ENCODE measurements around the gene BTF3L4. TPM values are rescaled to one million over a fixed set of nuclear protein-coding genes. Genes with fewer than 3 reads are reported as not detected.

BTF3L4 gene
- total and polyA plus RNA-seq, 2 experiments from 2014 or later: 68.6 to 100 TPM

DNA sequence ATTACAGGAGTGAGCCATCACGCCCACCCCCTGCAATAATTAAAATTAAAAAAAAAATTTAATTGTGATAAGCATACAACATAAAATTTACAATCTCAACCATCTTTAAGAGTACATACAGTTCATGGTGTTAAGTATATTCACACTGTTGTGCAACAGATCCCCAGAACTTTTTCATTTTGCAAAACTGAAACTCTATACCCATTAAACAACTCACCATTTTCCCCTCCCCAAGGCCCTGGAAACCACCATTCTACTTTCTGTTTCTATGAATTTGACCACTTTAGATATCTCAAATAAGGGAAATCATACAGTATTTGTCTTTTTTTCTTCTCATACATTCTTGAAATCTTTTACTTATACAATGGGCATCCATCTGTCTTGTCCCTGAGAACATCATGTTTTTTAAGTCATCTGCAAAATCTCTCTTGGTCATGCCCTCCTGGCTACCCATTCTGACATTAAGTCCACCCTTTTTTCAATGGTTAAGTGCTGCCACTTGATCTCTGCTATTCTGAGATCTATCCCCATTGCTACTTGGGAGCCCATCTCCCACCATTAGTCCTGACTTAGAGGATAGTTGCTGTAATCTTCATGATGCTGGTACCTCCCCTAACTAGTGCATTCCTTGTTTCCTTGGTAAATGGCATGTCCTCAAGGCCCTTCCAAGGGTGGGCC lies 46.4 kb downstream of the BTF3L4 start:
- no peaks in the 10 kb centered on the region for H3K79me2 ChIP-seq (ENCODE audit: insufficient read depth)
- WGBS, 2 experiments (ENCODE audit: low coverage in 1 of 2, low lambda C conversion rate in 2 of 2, missing lambda C conversion rate in 2 of 2): 65 to 74% methylated on average over 1 of the region's 1 CpG
- in situ Hi-C loops (cut with MboI): no loop called here
- TF ChIP-seq EZH2 (IDR thresholded peaks at IDR 0.05; ENCODE audit: insufficient read depth, poor library complexity, severe bottlenecking): no peak
- no peak for TF ChIP-seq EZH2phosphoT487 (IDR thresholded peaks at IDR 0.05; ENCODE audit: insufficient read depth, low read depth)
- no peaks in the 10 kb centered on the region for H4K20me1 ChIP-seq (ENCODE audit: insufficient read depth)
- no peak overlapping the region for H3K27ac ChIP-seq
- no peaks in the 10 kb centered on the region for H3K9me2 ChIP-seq (ENCODE audit: insufficient read depth)
- no peak for DNase-seq
- H3K9ac ChIP-seq: no peak overlapping the region
- H3K27me3 ChIP-seq (replicated peaks; ENCODE audit: insufficient read depth): no peaks in the 10 kb centered on the region
- no peak overlapping the region for H3K4me3 ChIP-seq
- no peak overlapping the region for H2AFZ ChIP-seq
- H3F3A ChIP-seq (ENCODE audit: insufficient read depth): no peaks in the 10 kb centered on the region
- no peaks in the 10 kb centered on the region for H3K36me3 ChIP-seq (ENCODE audit: low read depth)
- no peaks in the 10 kb centered on the region for H3K4me1 ChIP-seq (ENCODE audit: insufficient read depth)
- H3K4me2 ChIP-seq (ENCODE audit: unreplicated experiment): no peak overlapping the region
- no peaks in the 10 kb centered on the region for H3K9me3 ChIP-seq (ENCODE audit: low read depth)

DNA sequence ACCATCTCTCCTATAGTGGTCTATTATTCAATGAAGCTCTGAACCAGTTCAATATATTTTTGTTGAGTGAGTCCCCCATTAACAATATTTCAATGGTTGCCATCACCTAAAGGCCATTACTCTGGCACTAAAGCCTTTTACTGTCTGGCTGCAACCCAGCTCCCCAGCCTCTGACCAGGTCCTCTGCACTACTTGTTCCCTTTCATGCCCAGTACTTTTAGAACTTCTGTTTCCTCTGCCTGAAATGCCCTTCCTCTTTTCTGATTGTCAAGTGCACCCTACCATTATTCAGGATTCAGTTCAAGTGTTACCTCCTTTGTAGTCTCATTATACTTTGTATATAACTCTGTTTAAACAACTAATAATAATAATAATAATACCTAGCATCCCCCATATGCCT lies 55.4 kb downstream of the BTF3L4 start:
- Histone ChIP-seq H3K4me2 (ENCODE audit: unreplicated experiment) (no peak overlapping the region), H3K9me2 (ENCODE audit: insufficient read depth) (no peaks in the 10 kb centered on the region), H3K9ac (no peak overlapping the region), H4K20me1 (ENCODE audit: insufficient read depth) (no peaks in the 10 kb centered on the region), H3K79me2 (ENCODE audit: insufficient read depth) (no peaks in the 10 kb centered on the region), H3K4me3 (no peak overlapping the region), H2AFZ (no peak overlapping the region), H3K27ac (no peak overlapping the region), H3K4me1 (ENCODE audit: insufficient read depth) (no peaks in the 10 kb centered on the region), H3F3A (ENCODE audit: insufficient read depth) (no peaks in the 10 kb centered on the region), H3K9me3 (ENCODE audit: low read depth) (no peaks in the 10 kb centered on the region), H3K27me3 (replicated peaks; ENCODE audit: insufficient read depth) (no peaks in the 10 kb centered on the region), H3K36me3 (ENCODE audit: low read depth) (no peaks in the 10 kb centered on the region)
- DNase-seq: no peak
- in situ Hi-C loops (cut with MboI): no loop called here
- TF ChIP-seq EZH2phosphoT487 (IDR thresholded peaks at IDR 0.05; ENCODE audit: insufficient read depth, low read depth) (no peak), EZH2 (IDR thresholded peaks at IDR 0.05; ENCODE audit: insufficient read depth, poor library complexity, severe bottlenecking) (no peak)

DNA sequence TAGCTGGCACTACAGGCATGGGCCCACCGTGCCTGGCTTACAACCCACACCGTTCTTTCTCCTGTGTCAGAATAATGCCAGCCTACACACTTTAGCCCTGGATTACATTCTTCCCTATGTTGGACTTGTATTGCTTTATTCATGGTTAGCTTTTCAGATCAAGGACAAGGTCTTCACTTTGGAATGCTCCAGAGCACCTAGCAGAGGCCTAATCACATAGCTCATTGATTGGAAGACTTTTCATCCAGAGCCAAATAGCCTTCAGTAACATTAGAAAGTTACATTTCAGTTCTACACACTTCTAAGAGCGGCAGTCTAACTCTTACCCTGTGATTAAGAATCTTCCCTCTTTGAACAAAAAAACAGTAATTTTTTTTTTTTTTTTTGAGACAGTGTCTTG lies 56.4 kb downstream of the BTF3L4 start:
- Histone ChIP-seq H3K4me2 (ENCODE audit: unreplicated experiment) (no peak overlapping the region), H2AFZ (no peak overlapping the region), H3K79me2 (ENCODE audit: insufficient read depth) (no peaks in the 10 kb centered on the region), H3K27ac (no peak overlapping the region), H3K9me3 (ENCODE audit: low read depth) (no peaks in the 10 kb centered on the region), H3K36me3 (ENCODE audit: low read depth) (no peaks in the 10 kb centered on the region), H4K20me1 (ENCODE audit: insufficient read depth) (no peaks in the 10 kb centered on the region), H3F3A (ENCODE audit: insufficient read depth) (no peaks in the 10 kb centered on the region), H3K4me3 (no peak overlapping the region), H3K27me3 (replicated peaks; ENCODE audit: insufficient read depth) (no peaks in the 10 kb centered on the region), H3K9ac (no peak overlapping the region), H3K4me1 (ENCODE audit: insufficient read depth) (no peaks in the 10 kb centered on the region), H3K9me2 (ENCODE audit: insufficient read depth) (no peaks in the 10 kb centered on the region)
- DNase-seq: no peak
- WGBS, 2 experiments (ENCODE audit: low coverage in 1 of 2, low lambda C conversion rate in 2 of 2, missing lambda C conversion rate in 2 of 2): 77 to 85% methylated on average over 3 of the region's 3 CpGs
- in situ Hi-C loops (cut with MboI): no loop called here
- TF ChIP-seq EZH2 (IDR thresholded peaks at IDR 0.05; ENCODE audit: insufficient read depth, poor library complexity, severe bottlenecking): no peak
- TF ChIP-seq EZH2phosphoT487 (IDR thresholded peaks at IDR 0.05; ENCODE audit: insufficient read depth, low read depth): no peak

DNA sequence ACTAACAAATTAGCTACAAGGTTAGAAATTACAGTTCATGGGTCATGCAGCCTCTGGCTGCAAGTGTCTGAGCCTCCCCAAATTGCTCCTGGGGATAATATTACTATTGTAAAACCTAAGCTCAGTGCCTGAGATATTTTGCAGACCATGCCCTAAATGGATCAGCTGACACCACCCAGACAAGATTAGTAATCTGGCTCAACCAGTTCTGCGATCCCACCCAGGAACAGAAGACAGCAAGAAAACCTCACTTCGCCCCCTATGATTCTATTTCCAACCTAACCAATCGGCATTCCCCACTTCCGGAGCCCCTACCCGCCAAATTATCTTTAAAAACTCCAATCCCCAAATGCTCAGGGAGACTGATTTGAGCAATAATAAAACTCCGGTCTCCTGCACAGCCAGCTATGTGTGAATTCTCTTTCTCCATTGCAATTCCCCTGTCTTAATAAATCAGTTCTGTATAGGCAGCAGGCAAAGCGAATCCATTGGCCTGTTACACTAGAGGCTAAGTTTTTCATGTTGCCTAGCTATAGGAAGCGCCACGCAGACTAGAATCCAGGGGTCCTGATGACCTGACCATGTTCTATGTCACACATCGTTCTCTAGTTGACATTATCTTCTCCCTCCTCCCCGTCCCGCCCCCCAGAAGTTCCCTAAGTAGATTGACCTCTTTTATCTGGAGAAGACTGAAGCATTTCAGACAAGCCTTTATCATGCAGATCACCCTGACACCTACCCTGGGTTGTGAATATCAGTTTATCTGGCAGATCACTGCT lies 63.4 kb downstream of the BTF3L4 start:
- no peak for DNase-seq
- H3K4me2 ChIP-seq (ENCODE audit: unreplicated experiment): no peak overlapping the region
- no peak overlapping the region for H3K4me3 ChIP-seq
- in situ Hi-C loops (cut with MboI): no loop called here
- H3K9ac ChIP-seq: no peak overlapping the region
- H3K27me3 ChIP-seq (replicated peaks; ENCODE audit: insufficient read depth): no peaks in the 10 kb centered on the region
- no peak overlapping the region for H3K27ac ChIP-seq
- H2AFZ ChIP-seq: no peak overlapping the region
- H3K4me1 ChIP-seq (ENCODE audit: insufficient read depth): no peaks in the 10 kb centered on the region
- no peaks in the 10 kb centered on the region for H3F3A ChIP-seq (ENCODE audit: insufficient read depth)
- no peaks in the 10 kb centered on the region for H3K79me2 ChIP-seq (ENCODE audit: insufficient read depth)
- 56 to 60% methylated on average over 12 of the region's 12 CpGs for WGBS, 2 experiments (ENCODE audit: low coverage in 1 of 2, low lambda C conversion rate in 2 of 2, missing lambda C conversion rate in 2 of 2)
- no peaks in the 10 kb centered on the region for H3K9me2 ChIP-seq (ENCODE audit: insufficient read depth)
- TF ChIP-seq EZH2 (IDR thresholded peaks at IDR 0.05; ENCODE audit: insufficient read depth, poor library complexity, severe bottlenecking) (no peak), EZH2phosphoT487 (IDR thresholded peaks at IDR 0.05; ENCODE audit: insufficient read depth, low read depth) (no peak)
- H3K36me3 ChIP-seq (ENCODE audit: low read depth): no peaks in the 10 kb centered on the region
- no peaks in the 10 kb centered on the region for H3K9me3 ChIP-seq (ENCODE audit: low read depth)
- no peaks in the 10 kb centered on the region for H4K20me1 ChIP-seq (ENCODE audit: insufficient read depth)
